ENCODE measurements around the gene STH.

DNA sequence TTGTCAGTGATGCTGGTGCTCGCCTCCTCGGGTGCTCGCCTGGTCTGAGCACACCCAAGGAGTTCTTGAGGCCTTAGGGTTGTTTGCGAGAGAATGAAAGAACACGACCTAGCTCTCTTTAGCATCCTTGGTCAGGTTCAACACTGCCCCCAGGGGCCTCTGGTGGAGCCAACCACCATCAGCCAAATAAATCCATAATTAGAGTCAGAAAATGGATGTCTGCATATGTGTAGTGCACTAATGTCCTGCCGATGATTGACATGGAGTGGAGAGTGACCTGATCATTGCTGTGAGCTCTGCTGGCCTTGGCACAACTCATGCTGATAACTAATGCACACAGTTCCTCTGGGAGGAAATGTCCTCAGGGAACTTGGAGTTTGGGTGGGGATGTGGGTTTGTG, 8.2 kb upstream of the STH start:
- TF ChIP-seq, protein P1, sequence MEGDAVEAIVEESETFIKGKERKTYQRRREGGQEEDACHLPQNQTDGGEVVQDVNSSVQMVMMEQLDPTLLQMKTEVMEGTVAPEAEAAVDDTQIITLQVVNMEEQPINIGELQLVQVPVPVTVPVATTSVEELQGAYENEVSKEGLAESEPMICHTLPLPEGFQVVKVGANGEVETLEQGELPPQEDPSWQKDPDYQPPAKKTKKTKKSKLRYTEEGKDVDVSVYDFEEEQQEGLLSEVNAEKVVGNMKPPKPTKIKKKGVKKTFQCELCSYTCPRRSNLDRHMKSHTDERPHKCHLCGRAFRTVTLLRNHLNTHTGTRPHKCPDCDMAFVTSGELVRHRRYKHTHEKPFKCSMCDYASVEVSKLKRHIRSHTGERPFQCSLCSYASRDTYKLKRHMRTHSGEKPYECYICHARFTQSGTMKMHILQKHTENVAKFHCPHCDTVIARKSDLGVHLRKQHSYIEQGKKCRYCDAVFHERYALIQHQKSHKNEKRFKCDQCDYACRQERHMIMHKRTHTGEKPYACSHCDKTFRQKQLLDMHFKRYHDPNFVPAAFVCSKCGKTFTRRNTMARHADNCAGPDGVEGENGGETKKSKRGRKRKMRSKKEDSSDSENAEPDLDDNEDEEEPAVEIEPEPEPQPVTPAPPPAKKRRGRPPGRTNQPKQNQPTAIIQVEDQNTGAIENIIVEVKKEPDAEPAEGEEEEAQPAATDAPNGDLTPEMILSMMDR (IDR thresholded peaks at IDR 0.05): no peak
- TF ChIP-seq POLR2A (IDR thresholded peaks at IDR 0.05): no peak

Measured in testis (tissue), 2 donors.